ENCODE measurements around the gene CDK16. TPM values are rescaled to one million over a fixed set of nuclear protein-coding genes. Genes with fewer than 3 reads are reported as not detected.

Gene CDK16
- total and polyA plus RNA-seq, 2 of the 4 experiments (the other 2 are of a cell fraction), result 85.3 to 106 TPM

DNA sequence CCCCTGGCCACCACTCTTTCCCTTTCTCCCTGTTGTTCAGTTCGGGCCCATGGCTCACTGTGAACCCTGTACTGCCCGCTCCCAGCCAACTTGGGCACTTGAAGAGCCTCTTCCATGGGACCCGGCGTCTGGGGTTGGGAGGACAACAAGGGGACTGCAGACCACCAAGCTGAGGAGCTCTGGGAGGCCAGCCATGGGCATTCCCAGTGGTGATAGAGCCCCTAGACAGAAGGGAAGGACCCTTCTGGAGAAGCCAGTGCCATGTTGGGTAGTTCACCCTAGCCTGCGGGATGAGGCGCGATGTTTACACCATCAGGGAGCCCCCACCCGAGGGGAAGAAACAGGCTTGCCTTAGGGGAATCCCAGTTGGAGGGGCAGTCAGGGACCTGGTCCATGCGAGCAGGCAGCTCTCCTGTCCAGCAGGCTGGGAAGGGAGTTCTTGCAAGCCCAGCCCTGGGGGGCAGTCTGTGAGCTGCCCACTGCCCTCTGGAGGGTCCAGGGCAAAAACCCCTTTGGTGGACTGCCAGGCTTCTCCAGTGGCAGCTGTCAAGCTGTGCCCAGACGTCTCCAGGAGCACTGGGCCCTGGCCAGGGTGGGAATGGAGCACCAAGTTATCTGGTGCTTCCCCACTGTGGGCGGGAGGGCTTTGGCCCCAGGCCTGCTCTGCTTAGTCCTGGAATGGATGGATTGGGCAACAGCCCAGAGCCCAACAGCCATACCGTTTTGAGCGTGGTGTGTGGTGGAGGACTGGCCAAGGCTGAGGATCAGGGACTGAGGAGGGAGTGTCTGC lies 48.6 kb upstream of the CDK16 start:
- 0 out of 2 replicates have a peak, but pooled peaks cover 4% of the 10 kb centered on the region for H3K9me1 ChIP-seq (ENCODE audit: insufficient read depth, low read length)
- 60% methylated on average over 1 of the region's 13 CpGs; no CpG with 5 or more reads in 1 of the 2 experiments for WGBS, 2 experiments (ENCODE audit: extremely low coverage in 2 of 2, insufficient read length in 1 of 2)
- H2AFZ ChIP-seq (replicated peaks; ENCODE audit: low read length, poor library complexity), result no peak overlapping the region
- H3K9ac ChIP-seq (ENCODE audit: low read depth, low read length), result no peak overlapping the region
- H2AK9ac ChIP-seq (replicated peaks; ENCODE audit: low read depth, low read length, poor library complexity), result no peak overlapping the region
- H3K4me3 ChIP-seq (ENCODE audit: insufficient read depth, low read depth, low read length), result no peak overlapping the region
- H4K20me1 ChIP-seq (ENCODE audit: insufficient read depth, low read length), result peaks cover 25% of the 10 kb centered on the region
- H4K8ac ChIP-seq (ENCODE audit: low read depth in 2 of 2, low read length in 2 of 2), result no peak overlapping the region
- TF ChIP-seq NFE2L2 (IDR thresholded peaks at IDR 0.05; ENCODE audit: low read depth, low read length), result no peak
- TF ChIP-seq CEBPB (IDR thresholded peaks at IDR 0.05; ENCODE audit: low read depth, low read length), result peak; percentile 83
- no peak overlapping the region for H4K91ac ChIP-seq (ENCODE audit: insufficient read depth, low read depth, low read length)
- no peak overlapping the region for H2BK15ac ChIP-seq (ENCODE audit: low read depth, low read length)
- no peak overlapping the region for H3K4ac ChIP-seq (ENCODE audit: low read depth, low read length)
- H2AK5ac ChIP-seq (ENCODE audit: low read depth, low read length), result no peak overlapping the region
- no peak overlapping the region for H4K5ac ChIP-seq (ENCODE audit: low read depth, low read length)
- no peaks in the 10 kb centered on the region for H3K9me3 ChIP-seq (ENCODE audit: control insufficient read depth, insufficient read depth, low read length)
- intact Hi-C loops (cut with micrococcal nuclease) (no loop called here), in situ Hi-C loops (cut with MboI; ENCODE audit: low sequenced_read_pairs) (no loop called here), dilution Hi-C loops (cut with HindIII; ENCODE audit: low sequenced_read_pairs, unreplicated experiment) (no loop called here)
- no peaks in the 10 kb centered on the region for H3K4me1 ChIP-seq (ENCODE audit: control insufficient read depth, insufficient read depth, low read length)
- no peak overlapping the region for H3K18ac ChIP-seq (ENCODE audit: low read depth, low read length)
- no peak overlapping the region for H2BK120ac ChIP-seq (ENCODE audit: low read depth, low read length)
- ATAC-seq (ENCODE audit: low read depth) (peak; percentile 80), DNase-seq (peak; percentile 54)
- CTCF ChIA-PET, result no interaction called here
- H3K4me2 ChIP-seq (ENCODE audit: low read depth, low read length), result no peak overlapping the region
- BruUV-seq (replicated peaks), result no TSS peak
- no peak overlapping the region for H2BK5ac ChIP-seq (ENCODE audit: low read depth, low read length, poor library complexity, severe bottlenecking)
- H3K56ac ChIP-seq (ENCODE audit: extremely low read depth, insufficient read depth, low read length), result no peak overlapping the region
- no peak overlapping the region for H3K14ac ChIP-seq (replicated peaks; ENCODE audit: low read depth, low read length)
- H3K27me3 ChIP-seq (ENCODE audit: control insufficient read depth, insufficient read depth, low read length), result peaks cover 8% of the 10 kb centered on the region; the same call in 1 of the 2 replicates
- no peak overlapping the region for H3K27ac ChIP-seq (ENCODE audit: insufficient read depth, low read length)
- no peak overlapping the region for H2BK20ac ChIP-seq (ENCODE audit: low read depth, low read length)
- H3K79me1 ChIP-seq (ENCODE audit: low read depth in 1 of 2, low read length in 2 of 2), result peaks cover 0 to 11% of the 10 kb centered on the region in 2 experiments; a peak in 1 of 4 replicates
- no peak overlapping the region for H3K23ac ChIP-seq (ENCODE audit: low read depth, low read length)
- peaks cover 28% of the 10 kb centered on the region for H3K36me3 ChIP-seq (ENCODE audit: control insufficient read depth, insufficient read depth, low read length)
- POLR2A ChIA-PET (ENCODE audit: unreplicated experiment), result no interaction called here
